Erythroblast (primary cell): ENCODE data around the gene ACP6.

Source experiments
- DNase-seq, 2 experiments: peaks; one replicate each; lab custom pipeline; 2025; lab: John Stamatoyannopoulos, UW
- GATA1 ChIP-seq: IDR thresholded peaks from 2 replicates; pipeline ENCODE4 v1.6.1; 2011; ENCODE audit warnings: low read depth, mild to moderate bottlenecking, control low read depth, low read length, moderate library complexity
- POLR2A ChIP-seq: IDR thresholded peaks from 2 replicates; pipeline ENCODE4 v1.6.1; 2011; ENCODE audit warnings: mild to moderate bottlenecking, low read length

Gene ACP6

DNA sequence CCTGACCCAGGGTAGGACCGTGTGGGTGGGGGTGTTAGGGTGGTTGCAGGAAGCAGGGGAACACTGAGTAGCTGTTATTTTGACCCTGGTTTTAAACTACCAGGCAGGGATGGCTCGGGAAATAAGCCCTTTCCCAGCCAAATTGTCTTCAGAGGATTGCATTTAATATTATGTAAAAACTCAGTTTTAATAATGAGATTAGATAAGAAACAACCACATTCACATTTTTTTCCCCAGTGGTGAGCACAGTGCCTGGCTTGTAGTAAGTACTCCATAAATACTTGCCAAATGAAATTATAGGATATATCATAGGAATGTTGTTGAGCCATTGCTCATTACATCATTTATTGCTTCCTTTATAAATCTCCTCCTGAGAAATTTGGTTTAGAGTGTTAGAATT lies 3.1 kb upstream of the ACP6 start:
- TF ChIP-seq POLR2A = no peak
- TF ChIP-seq GATA1 = no peak
- DNase-seq = no peak

DNA sequence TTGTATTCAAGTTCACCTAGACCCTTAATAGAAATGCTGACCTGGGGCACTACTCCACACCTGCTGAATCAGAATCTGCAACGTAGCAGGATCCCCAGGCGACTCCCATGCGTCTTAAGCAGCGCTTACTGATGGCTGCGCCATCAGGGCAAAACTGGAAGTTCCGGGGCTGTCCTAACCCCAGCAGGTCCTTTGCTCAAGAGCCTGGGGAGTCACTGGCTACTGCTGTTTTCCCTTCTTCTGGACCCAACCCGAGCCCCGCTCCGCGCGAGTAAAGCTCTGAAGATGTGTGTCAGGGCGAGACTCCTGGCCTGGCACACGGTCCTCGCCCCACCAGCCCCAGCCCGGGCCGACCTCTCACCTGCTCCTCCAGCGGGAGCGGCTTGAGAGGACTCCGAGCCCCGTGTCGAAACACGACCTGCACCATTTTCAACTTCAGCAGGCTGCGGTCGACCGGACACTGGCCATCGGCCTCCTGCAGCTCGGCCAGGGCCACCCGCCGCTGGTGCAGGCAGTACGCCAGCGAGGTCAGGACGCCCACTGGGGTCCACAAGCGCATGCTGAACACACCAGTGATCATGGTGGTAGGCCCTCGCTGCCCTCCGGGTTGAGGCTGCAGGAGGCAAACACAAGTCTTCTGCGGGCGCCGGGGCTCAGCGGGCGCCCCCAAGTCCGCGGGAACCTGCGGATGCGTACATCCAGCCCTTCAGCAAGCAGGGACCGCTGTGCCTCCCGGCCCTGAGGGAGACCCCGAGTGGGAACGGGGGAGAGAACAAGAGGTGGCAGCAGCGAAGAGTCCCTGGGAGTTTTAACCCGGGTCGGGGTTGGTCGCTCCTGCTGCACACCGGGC lies 630 bp downstream of the ACP6 start:
- TF ChIP-seq GATA1 = no peak
- no peak for TF ChIP-seq POLR2A
- DNase-seq = peak; percentile 47 to 50

DNA sequence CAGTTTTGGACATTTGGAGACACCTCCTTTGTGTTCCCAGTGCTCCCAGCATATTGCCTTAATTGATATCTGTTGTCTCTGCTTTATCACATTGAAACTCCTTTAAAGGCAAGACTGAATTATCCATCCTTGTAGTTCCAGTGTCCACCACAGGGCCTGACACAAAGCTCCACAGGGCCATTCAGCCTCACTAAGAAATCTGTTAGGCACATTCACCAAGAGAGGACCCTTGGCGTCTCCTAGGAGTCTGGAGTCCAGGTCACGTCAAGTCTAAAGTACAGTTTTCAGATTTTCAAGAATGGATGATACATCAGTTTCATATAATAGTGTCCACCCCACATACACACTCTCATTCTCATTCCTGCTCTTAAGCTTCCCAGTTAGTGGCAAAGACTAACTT lies 4.8 kb downstream of the ACP6 start:
- DNase-seq = no peak
- TF ChIP-seq GATA1 (no peak), POLR2A (no peak)

DNA sequence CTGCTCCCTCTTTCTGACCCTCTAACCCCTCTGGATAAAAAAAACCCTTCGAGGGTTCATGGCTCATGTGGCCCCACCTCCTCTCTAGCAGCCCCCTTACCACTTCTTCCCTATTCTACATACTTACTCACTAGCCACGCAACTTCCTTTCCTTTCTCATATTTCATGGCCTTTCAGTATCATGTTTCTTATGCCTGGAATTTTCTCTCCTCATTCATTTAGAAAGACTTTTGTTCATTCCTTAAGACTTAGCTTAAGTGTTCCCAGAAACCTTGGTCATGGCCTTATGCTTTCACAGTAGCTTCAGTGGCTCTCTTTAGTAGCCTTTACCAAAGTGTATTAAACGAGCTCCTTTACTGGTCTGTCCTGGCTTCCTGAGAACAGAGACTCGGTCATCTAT lies 6.1 kb downstream of the ACP6 start:
- DNase-seq = no peak
- TF ChIP-seq GATA1 (no peak), POLR2A (no peak)

DNA sequence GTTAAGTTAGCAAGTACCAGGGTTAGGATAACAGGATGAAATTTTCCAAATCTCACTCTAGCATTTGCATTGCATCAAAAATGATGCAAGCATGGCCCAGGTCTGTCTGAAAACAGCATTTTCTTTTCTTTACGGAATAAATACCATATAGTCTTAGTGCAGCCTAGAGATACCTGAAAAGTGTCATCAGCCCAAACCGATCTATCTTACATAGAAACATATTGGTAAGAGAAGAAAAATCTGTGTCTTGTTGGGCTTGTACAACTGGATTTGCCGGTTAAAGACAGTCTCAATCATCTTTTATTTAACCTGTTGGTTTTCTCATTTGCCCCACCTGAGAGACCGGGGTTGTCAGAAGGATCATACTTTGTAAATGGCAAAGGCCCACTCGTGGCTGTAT lies 15.8 kb downstream of the ACP6 start:
- TF ChIP-seq GATA1 (no peak), POLR2A (no peak)
- no peak for DNase-seq

DNA sequence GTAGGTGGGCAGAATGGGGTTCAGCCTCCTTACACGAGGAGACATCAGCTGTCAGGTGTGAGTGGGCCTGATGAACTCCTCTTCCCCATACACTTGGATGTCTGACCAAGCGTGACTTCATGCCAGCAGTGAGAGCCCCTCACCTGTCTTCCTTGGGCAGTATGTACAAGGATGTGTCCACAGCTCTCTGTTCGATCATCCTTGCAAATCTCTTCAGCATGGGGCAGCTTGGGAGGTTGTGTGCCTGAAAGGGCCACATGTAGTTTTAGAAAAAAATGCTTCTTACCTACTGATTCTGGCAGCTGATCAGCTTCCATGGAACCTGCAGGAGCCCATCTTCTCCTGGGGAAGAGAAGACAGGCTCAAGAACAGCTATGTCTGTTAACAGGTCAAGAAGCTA lies 18.0 kb downstream of the ACP6 start:
- DNase-seq = no peak
- no peak for TF ChIP-seq GATA1
- TF ChIP-seq POLR2A = no peak

DNA sequence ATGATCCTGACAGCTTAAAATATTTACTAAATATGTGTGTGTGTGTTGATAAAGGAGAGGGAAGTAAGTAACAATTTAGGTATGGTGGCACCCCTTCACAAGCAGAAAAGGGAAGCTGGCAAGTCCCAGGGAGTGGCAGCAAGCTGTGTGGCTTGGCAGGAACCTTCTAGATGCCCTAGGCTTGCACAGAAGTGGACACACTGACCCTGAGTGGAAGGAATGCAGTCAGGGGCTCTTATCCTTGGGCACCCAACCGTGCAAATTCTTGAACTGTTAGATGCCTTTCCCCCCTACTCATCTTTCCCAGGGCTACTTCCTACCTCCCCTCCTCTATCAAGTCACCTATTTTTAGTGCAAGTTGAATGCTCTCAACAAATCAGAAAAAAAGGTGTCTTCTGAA lies 18.9 kb downstream of the ACP6 start:
- no peak for DNase-seq
- TF ChIP-seq POLR2A (no peak), GATA1 (no peak)

DNA sequence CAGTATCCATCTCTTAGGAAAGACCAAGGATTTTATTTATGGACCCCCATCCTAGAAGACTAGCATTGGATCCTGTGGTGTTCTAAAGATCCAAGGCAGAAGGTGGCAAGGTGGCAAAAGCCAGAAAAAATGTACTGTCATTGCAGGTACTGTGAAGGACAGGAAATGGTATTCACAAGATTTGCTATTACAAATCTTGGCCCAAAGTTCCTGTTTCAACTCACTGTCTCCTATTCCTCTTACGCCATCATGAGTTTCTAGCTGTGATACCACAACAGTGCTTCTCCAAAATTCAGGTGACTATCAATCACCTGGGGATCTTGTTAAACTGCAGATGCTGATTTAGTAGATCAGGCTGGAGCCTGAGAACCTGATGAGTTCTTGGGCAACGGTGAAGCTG lies 21.4 kb downstream of the ACP6 start:
- no peak for DNase-seq
- TF ChIP-seq GATA1 (no peak), POLR2A (no peak)

DNA sequence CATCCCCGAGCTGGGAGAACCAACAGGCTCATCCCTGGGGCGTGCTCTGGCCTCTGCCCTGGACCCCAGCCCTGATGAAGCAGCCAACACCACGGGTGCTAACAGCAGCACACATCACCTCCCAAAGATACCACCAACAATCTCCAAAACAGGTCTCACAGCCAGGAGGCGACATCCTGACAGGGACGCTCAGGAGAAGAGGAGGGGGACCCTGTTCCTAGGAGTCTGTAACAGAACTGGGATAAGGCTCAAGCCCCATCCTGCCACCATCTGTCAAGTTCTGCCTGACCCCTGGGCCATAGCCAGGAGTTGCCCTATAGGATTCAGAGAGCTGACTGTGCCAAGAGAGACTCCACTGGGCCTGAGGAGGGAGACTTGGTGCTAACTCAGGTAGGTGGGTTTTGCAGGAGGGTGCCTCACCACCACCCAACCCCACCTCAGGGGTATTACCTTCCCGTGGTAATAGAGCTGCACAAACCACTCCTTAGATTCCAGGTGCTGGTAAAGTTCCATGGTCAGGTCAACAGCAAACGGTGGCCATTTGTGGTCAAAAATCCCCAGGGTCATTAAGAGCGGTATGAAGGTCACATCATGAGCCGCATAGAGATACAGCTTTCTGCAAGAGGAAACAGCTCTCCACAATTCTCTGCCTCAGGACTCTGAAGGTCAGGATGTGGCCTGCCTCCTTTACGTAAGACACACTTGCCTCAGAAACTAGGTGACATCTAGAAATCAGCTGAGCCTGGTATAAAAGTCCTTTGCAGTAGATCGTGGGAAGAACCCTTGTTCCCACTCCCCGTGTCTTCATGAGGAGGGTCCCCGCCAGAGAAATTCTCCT lies 22.3 kb downstream of the ACP6 start:
- no peak for TF ChIP-seq POLR2A
- TF ChIP-seq GATA1 = no peak
- DNase-seq = no peak

DNA sequence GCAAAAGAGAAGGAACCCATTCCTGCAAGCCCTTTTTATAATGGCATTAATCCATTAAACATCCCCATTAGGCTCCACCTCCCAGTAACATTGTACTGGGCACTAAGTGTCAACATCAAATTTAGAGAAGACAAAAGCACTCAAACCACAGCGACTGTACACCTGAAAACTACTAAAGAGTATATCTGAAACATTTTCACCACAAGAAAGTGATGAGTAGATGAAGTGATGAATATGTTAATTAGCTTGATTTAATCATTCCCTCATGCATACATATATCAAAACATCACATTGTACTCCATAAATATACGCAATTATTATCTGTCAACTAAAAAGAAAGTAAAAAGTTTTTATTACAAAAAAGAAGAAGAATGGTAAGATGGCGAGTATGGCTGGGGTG lies 26.4 kb downstream of the ACP6 start:
- DNase-seq = no peak
- TF ChIP-seq GATA1 (no peak), POLR2A (no peak)

DNA sequence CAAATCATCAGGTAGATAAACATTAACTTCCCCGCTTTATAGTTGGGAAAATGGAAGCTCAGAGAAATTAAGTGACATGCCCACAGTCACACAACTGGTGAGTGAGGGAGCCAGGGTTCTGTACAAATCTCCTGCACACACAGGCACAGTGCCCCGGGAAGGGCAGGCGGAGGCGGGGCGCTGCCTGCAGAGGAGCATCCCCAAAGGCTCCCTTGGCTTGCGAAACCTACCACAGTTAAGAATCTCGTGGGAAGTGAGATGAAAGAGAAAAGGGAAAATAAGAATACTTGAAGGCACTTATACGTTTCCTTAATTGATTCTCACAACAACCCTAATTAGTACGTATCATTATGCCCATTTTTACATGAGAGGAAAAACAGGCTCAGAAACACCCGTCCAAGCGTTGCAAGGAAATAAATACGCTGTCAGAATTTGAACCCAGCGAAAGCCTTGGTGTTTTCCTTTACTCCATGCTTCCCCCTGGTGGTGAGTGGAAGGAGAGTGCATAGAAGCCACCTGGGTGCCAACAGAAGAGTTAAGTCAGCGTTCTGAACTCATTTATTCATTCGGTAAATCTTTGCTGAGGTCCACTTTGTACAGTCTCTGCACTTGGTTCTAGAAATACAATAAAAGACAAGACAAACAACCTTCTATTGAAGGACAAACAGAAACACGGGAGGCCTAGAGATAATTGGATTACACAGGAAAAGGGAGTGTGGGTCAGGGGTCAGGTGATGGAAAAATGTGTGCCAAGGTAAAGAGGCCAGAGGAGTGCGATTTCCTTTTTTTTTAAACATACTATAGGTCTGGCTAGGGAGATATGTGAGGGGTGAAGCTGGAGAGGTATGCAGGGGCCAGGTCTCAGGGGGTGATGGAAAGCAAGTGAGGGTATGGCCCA lies 28.4 kb downstream of the ACP6 start:
- TF ChIP-seq POLR2A (no peak), GATA1 (no peak)
- DNase-seq = peak; percentile 51 to 69

DNA sequence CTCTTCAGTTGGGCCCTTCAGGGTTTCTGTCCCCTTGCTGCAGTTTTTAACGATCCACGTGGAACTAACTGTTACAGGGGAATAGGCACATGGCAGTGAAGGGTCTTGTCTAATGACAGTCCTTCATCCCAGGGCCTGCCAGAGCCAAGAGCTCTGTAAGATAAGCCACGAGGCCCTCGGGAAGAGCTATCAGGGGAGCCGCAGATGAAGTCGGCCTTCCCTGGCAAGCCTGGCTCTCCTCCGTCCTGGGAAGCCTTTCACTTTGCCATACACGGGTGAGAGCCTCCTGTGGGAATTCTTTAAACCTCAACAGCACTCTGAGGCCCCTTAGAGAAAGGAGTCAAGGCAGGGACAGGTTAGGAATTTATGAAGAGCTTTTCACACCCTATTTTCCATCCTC lies 29.0 kb downstream of the ACP6 start:
- TF ChIP-seq GATA1 (no peak), POLR2A (no peak)
- no peak for DNase-seq

DNA sequence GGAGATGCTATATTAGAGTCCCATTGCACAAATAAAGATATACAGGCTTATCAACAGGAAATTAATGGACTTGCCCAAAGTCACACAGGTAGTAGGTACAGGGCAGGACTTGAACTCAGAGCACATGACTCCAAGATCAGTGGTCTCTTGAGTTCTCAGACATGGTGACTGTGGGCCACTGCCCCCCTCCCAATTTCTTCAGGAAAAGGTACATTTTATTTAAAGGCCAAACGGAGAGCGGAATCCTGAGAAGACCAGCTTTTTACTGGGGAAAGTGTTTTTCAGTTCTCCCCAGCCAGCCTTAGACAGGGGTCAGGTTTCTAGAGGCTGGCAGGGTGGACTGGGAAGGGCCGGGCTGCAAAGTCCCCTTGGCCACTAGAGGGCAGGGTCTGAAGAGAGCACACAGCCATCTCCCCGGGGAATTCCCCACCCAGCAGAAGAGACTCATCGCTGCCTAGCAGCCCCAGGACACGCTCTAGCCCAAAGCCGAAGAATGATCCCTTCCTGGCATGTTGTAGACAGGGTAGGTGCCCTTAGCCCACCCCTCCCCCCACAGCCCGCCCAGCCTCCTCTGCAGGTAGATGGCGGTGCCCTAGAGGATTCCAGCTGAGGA lies 29.7 kb downstream of the ACP6 start:
- TF ChIP-seq GATA1 = no peak
- no peak for TF ChIP-seq POLR2A
- peak; percentile 67 to 78 for DNase-seq
